Effector CD4-positive, alpha-beta T cell (primary cell): ENCODE results near the gene SELENOI.
A peak's percentile ranks its signal among the peaks of the same experiment; 100 is the strongest.
"Not testable (repeated sequence)": the region's sequence is repeated elsewhere in the genome, so short reads cannot be mapped to it uniquely, and the experiment has no call there.

Source experiments
- DNase-seq: peaks from one replicate; pipeline ENCODE4 v3.0.0-alpha.2; 2020

SELENOI gene

DNA sequence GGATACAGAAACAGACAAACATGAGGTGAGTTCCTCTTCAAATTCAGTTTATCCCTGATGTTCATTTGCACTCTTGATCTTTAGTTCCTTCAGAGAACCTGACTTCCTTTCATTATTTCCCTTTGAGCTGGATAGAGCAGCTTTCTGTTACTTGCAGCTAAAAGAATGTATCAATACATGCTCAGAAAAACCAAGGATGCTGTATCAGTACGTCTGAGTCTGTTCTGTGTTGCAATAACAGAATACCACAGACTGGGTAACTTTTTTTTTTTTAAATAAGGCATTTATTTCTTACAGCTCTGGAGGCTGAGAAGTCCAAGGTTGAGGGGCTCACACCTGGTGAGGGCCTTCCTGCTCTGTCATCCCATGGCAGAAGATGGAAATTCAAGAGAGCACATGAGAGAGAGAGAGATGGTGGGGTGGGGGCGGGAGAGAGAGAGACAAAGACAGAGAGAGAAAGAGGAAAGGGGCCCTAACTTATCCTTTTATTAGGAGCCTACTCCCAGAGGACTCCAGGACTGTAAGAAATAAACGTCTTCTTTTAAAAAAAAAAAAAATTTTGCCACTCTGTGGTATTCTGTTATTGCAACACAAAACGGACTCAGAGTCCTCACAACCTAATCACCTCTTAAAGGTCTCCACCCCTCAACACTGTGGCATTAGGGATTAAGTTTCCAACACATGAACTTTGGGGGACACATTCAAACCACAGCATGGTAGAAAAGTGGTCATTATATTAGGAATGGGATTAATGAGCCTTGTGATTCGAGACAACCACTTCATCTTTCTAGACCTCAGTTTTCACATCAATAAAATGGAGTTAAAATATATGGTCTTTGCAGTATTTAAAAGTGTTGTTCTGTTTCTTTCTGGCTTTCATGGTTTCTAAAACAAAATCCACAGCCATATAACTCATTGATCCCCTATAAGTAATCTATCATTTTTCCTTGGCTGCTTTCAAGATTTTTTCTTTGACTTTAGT is 18.4 kb upstream of the SELENOI start:
- no peak for DNase-seq

DNA sequence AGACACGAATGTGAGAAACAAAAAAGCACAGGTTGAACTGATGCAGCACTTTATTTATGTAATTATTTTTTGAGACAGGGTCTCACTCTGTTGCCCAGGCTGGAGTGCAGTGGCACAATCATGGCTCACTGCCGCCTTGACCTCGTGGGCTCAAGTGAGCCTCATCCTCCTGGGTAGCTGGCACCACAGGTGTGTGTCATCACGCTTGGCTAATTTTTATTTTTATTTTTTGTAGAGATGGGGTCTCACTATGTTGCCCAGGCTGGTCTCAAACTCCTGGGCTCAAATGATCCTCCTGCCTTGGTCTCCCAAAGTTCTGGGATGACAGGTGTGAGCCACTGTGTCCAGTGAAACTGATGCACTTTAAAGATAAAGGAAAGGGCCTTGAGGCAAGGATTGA is 16.9 kb upstream of the SELENOI start:
- DNase-seq = not testable (repeated sequence)

DNA sequence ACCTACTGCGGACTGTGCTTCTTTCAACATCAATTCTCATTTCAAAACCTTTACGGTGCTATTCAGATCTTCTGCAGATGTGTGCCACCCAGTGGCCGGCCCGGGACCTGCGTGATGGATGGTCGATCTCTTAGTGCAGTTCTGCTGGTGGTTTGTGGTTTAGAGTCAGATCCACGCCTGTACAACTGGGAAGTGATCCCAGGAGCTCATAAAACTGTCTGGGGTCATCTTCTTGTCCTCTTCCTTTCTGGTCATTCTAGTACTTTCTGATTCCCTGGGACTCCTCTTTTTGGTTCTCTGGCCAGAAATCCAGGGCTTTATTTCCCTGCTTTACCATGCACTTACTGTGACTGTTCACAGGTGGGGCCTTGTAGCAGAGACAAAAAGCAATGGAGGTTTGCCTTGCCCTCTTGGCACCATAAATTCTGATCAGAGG is 15.8 kb upstream of the SELENOI start:
- peak; percentile 72 for DNase-seq

DNA sequence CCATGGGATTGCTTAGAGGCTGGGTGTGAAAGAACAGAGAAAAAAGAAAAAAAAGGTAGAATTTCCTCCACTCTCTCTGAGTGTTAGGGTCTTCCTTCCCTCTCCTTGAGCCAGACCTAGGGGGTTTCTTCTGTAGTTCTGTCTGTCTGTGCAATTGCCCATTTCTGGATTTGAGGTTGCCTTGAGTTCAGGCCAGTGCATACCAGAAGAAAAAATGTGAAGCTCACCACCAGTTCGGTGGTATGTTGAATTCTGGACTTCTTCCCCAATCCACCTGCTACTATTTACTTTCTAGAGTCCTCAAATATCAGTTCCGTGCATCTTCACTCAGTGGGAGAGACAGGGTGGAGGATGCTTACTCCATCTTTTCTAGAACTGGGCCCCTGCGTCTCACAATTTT is 15.3 kb upstream of the SELENOI start:
- DNase-seq = no peak

DNA sequence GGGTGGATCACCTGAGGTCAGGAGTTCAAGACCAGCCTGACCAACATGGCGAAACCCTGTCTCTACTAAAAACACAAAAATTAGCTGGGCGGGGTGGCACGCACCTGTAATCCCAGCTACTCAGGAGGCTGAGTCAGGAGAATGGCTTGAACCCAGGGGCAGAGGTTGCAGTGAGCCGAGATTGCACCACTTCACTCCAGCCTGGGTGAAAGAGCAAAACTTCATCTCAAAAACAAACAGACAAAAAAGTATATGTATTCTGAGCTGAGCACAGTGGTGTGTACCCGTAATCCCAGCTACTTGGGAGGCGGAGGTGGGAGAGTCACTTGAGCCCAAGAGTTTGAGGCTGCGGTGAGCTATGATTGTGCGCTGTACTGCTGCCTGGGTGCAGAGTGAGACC is 14.6 kb upstream of the SELENOI start:
- not testable (repeated sequence) for DNase-seq

DNA sequence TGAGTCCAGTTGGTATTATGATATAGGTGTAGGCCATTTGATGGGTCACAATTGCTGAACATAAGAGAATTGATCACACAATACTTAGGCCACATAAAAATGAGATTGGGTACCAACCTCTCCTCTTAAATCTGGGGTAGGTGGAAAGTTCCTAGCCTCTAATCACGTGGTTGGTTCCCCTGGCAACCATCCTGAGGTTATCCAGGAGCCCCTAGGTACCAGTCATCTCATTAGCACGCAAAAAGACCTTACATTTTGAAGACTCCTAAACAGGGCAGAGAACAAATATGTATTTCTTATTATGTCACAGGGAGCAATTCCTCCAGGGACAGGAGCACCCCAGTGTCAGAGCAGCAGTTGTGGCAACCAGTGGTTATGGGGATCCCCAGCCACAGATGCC is 12.7 kb upstream of the SELENOI start:
- DNase-seq = no peak

DNA sequence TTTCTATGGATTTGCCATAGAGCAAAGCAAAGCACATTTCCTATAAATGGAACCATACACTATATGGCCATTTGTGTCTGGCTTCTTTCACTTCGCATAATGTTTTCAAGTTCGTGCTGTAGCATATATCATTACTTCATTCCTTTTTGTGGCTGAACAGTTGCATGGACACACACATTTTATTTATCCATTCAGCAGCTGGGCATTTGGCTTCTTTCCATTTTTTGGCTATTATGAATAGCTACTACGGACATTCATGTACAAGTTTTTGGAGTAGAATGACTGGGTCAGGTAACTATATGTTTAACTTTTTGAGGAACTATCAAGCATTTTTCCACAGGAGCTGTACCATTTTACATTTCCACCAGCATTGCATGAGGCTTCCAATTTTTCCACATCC is 10.7 kb upstream of the SELENOI start:
- DNase-seq = no peak

DNA sequence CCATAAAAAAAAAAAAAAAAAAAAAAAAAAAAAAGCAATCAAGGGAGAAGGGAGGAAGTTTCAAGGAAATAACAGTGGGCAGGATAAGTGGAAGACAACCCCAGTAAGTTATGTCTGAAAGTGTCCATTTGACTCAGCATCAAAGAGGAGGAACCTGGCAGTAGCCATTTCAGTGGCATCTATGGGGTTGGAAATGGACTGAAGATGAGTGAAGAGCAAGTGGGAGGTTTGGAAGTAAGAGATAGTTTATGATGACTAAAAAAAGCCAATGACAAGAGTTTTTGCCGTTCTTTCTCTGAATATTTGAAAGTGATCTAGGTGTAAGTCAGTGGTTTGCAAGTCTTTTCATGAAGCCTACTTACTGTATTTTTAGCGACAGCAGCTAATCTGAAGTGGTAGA is 9.2 kb upstream of the SELENOI start:
- no peak for DNase-seq

DNA sequence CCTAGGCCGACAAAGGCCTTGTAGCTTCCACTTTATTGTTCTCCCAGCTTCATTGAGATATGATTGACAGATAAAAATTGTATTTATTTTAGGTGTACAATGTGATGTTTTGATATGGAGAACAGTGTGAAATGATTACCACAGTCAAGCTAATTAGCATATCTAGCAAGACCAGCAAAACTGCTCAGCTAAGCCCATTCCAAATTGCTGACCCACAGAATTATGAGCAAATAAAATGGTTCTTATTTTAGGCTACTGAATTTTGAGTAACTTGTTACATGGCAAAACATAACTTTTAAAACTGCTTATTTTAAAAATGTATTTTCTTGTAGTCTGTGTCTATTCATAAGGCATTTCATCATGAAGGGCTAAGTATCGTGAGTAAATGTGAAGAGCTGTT is 8.6 kb upstream of the SELENOI start:
- no peak for DNase-seq

DNA sequence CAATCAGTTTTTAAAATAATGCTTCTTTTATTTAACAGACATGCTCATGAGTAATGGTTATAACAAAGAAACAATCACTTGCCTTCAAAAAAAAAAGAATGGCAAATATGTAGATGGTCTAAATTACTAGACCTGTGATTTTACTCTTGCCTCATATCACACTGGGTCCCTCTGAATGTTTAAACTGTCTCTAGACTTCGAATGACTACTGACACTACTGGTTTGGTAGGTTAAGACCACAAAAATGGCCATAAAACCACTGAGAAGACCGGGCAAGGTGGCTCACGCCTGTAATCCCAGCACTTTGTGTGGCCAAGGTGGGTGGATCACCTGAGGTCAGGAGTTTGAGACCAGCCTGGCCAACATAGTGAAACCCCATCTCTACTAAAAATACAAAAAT is 5.1 kb upstream of the SELENOI start:
- DNase-seq = no peak

DNA sequence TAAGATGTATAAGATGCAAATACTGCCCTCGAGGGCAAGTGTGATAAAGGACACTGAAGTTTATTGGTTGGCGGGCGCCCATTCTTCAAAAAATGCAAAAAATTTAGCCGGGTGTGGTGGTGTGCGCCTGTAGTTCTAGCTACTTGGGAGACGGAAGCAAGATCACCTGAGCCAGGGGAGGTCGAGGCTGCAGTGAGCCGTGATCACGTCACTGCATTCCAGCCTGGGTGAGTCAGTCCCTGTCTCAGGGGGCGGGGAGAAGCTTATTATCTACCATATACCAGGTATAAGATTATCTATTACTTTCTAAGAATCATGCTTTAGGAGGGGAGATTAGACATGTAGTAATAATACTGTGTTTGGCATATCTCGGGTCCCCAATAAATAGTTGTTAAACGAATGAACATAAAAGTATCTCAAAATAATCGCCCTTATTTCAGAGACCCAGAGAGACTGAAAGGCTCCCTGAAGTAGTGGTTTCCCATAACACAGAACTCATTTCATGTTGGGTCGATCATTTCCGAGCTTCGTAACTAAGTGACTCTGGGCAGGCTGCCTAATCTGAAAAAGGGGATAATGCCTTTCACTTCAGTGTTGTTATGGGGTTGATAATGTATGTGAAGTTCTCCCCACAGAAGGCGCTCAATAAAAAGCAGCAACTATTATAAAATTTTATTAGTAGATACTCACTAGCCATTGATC is 1.2 kb upstream of the SELENOI start:
- no peak for DNase-seq

DNA sequence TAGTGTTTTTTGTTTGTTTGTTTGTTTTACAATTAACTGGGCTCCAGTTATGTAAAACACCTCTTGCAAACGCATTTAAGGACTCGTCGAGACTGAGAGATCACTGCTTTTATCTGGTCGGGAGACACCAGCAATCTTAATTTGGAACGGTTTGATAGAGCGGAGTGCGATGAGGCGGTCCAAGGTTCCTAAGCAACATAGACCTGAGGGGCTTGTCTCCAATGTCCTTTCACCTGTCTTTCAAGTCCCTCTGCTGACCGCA is 729 bp upstream of the SELENOI start:
- no peak for DNase-seq

DNA sequence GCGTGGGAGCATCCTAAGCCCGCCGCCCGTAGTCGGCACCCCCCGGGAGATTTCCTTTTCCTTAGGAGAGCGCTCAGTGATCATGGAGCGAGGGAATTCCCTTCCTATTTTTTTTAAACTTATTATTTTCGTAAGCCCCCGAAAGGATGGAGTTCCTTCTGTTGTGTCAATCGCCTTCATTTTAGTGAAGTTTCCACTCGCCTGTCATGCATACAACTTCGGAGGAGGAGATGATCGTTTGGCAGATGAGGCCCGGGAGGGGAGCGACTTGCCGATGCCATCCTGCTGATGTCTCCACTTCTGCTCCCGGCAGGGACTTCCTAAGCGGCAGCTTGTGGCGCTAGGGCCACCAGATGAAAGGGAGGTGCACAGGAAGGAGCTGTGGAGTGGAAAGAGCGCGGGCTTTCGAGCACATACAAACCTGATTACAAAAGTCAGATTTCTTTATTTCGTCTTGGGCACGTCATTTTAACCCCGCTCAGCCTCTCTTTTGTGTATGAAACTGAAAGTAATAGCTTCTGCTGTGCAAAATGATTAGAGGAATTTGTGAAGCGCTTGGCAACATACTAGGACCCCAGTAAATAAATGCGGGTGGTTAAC is 611 bp downstream of the SELENOI start, which contains the start of gene ADGRF3:
ADGRF3 (minus strand) TSS at position 336 of the 600 bp plus-strand sequence. CDS start 555 bp downstream, outside the sequence.
- DNase-seq = peak; percentile 51

DNA sequence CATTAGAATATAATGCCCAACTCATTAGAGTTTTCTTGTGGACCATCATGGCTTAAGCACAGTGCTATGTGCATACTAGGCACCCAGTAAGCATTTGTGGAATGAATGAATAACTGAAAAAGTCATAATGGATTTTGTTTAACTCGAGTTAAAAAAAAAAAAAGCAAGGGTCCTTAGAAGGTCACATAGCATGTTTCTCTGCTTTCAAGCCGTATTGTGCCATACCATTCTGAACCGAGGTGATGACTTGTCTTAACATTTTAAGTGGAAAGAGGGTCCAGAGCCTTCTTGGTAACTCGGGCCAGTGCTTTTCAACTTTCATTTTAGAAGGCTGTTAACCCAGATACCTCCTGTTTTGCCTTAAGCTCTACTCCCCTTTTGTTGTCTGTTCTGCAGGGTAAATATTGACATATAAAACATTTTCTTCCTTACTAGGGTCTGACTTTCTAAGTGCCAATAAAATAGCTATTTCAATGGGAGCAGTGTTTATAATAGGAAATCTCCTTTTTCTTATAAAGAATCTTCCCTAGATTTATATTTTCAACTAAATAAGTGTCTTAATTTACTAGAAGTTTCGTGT is 1.4 kb downstream of the SELENOI start:
- DNase-seq = no peak

DNA sequence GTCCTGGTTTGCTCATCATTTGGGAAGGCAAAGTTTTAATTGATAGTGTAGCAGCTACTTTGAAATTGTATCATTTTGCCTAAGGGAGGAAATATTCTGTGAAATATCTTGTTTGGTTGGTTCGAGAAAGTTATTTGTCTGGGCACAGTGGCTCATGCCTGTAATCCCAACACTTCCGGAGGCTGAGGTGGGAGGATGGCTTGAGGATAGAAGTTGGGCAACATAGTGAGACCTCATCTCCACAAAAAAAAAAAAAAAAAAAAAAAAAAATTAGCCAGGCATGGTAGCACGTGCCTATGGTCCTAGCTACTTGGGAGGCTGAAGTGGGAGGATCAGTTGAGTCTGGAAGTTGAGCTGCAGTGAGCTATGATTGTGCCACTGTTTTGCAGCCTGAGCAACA is 3.7 kb downstream of the SELENOI start:
- DNase-seq = no peak

DNA sequence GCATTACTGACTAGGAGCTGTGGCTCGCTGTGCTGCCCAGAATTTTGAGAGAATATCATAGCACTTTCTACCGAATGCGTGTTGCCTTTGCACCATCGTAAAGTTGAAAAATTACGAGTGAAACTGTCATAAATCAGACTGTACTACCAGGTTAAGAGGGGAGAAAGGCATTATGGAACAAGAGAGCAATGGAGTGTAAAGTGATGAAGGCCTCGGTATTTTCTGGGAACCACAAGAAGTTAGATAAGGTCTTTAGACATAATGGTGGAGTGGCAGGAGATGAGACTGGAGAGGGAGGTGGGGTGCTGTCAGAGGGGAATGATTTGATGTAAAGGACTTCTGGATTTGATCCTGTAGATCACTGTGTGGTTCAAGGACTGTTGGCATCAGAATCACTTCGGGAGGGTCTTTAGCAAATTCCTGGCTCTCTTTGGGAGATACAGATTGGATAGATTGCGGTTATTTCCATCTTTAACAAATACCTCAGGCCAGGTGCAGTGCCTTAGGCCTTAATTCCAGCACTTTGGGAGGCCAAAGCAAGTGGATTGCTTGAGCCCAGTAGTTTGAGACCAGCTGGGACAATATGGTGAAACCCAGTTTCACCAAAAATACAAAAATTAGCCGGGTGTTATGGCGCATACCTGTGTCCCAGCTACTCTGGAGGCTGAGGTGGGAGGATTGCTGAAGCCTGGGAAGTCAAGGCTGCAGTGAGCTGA is 5.6 kb downstream of the SELENOI start:
- no peak for DNase-seq

DNA sequence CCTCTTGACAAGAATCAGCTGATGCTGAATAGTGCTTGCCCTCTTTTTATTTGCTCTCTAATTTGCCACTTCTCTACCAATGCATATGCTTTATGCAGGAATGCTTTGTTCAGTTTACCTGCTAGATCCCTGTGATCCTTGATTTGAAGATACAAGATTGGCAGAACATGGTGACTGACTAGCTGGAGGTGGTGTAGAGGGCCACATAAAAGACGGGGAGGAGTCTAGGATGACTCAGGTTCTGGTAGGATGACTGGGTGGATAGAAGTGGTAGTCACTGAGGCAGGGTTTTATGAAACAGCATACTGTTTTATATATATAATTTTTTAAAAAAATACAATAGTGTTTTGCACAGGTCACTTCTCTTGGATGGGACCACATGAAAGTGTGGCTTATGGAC is 6.9 kb downstream of the SELENOI start:
- DNase-seq = no peak

DNA sequence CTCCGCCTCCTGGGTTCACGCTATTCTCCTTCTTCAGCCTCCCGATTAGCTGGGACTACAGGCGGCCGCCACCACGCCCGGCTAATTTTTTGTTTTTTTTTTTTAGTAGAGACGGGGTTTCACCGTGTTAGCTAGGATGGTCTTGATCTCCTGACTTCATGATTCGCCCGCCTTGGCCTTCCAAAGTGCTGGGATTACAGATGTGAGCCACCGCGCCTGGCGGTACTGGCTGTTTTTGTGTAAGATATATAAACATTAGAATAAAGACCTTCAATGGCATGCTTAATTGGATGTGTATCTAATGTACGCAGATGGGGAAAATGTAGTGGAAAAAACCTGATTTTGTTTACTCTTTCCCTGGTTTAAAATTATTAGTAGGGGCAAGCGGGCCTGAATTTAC is 8.5 kb downstream of the SELENOI start:
- DNase-seq = not testable (repeated sequence)

DNA sequence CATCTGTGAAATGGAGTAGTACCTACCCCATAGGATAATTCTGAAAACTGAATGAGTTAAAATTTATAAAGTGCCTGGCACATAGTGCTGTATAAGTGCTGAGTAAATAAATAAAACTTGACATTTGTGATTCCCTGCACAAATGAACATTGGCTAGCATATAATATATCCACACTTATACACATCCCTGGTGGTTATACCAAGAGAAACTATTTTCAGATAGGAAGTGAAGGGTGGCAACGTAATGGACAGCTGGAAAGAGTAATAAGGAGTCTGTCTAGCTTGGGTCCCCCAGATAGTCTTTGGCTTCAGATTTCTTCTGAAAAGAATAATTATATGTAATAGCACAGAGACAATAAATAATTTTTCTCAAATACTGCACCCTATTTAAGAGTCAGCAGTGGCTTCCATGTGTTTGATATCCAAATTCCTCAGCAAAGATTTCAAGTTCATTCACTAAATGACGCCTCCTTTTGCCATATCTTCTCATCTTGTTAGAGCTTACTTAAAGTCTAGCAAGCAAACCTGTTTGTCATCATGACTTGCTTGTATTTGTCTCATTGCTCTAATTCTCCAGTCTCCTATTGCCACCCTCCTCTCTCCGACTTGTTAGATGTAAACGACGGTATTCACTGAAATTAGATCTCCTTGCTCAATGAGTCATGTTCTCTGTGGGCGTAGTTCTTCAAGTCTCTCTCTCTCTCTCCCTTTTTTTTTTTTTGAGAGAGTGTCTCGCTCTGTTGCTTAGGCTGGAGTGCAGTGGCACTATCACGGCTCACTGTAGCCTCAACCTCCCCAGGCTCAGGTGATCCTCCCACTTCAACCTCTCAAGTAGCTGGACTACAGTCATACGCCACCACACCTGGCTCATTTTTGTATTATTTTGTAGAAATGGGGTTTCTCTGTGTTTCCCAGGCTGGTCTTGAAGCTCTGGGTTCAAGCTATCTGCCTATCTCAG is 9.4 kb downstream of the SELENOI start:
- DNase-seq = no peak

DNA sequence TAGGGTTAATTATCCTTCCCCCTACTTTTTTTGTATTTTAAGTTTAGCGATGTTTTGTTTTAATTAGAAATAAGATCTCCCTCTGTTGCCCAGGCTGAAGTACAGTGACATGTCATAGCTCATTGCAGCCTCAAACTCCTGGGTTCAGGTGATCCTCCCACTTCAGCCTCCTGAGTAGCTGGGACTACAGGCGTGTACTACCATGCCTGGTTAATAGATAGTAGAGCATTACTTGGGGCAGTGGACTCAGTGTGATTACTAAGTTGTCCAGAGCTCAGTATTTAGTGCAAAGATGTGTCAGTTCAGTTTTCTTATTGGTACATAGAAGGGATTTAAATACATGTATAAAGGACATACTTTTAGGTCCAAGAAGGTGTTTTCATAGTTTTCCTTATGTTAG is 10.2 kb downstream of the SELENOI start:
- DNase-seq = no peak

DNA sequence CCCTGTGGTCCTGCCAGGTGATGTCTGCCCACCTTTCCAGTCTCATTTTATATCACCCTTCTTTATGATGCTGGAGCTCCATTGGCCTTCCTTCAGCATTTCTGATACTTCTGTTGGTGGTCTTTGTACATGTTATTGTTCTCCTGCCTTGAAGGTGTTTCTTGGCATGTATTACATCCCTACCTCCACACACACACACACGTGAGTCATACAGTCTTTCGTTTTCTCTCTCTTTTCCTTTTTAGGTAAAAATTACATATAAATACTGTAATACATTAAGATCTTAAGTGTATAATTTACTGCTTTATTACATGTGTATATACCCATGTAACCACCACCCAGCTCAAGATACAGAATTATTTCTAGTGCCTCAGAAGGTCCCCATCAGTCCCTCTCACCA is 10.8 kb downstream of the SELENOI start:
- no peak for DNase-seq
